Stimulated activated CD8-positive, alpha-beta memory T cell treated with anti-CD3 and anti-CD28 coated beads, Interleukin-12 subunit alpha, Interleukin-12 subunit beta, amount 100 ng/mL, for 4 hours (primary cell): ENCODE measurements around the gene FBXL20.

Source experiments
- DNase-seq: peaks from one replicate; pipeline ENCODE4 v3.0.0-alpha.2; 2020; ENCODE audit warnings: low read depth

FBXL20 gene

GRCh38 chr17:39225959-39226683 is 175.3 kb downstream of the FBXL20 start:
- DNase-seq = peak; percentile 53

DNA sequence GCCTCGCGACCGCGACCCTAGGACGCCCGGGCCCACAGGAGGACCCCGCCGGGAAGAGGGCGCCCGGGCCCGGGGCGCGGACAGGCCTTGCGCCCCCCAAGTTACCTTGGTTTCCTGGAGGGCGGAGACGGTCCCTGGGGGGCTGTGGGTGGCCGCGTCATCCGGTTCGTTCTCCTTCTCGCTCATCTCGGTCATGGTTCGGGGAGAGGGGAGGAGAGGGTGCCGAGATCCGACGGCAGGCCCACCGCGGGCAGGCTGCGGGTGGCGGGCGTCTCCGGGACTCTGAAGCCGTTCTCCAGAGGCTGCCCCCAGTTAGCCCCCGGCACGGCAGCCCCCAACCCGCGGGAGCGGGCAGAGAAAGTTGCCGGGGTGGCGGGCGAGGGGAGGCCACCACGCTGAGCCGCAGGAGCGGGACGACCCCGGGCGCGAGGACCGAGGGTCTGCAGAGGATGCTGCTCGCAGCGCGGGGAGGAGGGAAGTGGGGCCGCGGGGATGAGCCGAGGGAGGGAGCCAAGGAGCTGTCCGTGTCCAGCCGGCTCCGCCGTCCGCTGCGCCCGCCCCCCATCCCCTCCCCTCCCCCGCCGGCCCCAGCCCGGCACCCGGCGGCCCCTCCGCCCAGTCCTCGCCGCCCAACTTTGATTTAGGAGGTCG is 176.0 kb downstream of the FBXL20 start, which contains the start of gene STAC2:
Gene STAC2, minus strand, starts transcription at position 638 of the 651 bp plus-strand sequence. Its CDS starts 443 bp downstream, at position 195.
- no peak for DNase-seq

- DNase-seq = no peak
Observed at GRCh38 chr17:39224778-39225307, 176.6 kb downstream of the FBXL20 start.

DNA sequence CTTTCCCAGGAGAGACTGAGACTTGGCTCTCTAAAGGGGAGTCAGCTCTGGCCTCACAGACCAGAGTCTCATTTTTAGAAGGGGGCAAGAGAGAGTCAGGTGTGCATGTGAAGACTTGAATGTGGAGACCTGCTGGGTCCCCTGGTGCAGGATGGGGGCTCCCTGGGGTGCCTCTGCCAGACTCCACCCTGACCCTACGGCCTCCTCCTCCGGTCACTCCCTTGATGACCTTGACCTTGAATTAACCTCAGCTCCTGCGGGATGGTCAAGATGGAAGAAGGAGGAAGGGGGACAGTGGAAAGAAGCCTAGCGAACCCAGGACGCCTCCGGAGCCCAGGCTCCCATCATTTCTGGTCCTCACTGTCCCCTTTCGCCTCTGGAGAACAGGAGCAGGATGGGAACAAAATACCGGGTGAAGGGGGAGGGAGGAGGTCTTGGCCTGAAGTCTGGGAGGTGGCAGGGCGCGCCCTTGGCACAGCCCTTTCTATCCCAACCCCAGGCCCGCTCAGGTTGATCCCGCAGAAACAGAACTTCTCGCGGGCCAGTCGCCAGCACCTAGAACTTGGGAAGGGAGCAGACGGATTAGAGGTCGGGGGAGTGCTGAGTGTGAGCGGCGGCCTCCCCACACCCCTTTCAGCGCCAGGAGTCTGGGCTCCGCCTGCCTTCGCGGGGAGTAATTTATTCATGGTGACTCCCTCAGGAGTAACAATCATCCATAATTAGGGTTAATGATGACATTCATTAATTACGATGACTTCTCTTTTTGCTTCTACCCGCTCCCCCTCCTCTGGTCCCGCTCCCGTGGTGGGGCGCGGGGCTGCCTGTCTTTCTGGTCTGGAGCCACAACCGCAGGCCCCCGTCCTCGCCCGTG is 177.3 kb downstream of the FBXL20 start:
- DNase-seq = no peak

GRCh38 chr17:39222866-39223834 is 178.3 kb downstream of the FBXL20 start:
- DNase-seq = no peak

DNA sequence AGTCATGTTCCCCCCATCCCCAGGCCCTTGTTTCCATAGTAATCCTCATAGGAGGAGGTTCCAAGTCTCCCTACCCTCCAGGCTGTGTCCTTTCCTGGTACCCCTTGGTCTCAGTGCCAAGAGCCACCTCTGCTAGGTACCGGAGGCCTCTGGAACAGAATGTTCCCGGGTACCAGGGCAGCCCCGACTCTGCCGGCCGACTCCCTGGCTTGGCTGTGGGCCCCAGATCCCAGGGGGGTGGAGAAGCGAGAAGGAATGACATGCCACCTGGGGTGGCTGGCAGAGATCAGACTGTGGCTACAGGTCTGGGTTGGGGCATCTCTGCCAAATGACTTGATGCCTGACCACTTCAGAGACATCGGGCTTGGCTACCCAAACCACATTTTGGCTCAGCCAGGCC is 179.3 kb downstream of the FBXL20 start:
- no peak for DNase-seq

DNA sequence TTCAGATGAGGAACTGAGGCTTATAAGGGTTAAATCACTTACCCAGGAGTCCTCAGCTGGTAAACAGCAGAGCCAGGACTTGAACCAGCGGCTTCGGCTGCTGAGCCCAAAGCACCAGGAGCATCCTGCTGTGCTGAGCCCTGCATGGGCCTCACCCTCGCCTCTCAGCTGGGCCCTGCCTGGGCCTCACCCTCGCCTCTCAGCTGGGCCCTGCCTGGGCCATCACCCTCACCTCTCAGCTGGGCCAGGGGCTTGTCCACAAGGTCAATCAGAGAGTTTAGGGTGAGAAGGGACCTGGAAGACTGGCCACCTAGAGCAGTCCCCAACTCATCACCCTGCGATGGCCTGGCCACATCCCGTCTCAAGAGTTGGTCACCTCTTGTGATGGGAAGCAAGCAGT is 179.9 kb downstream of the FBXL20 start:
- DNase-seq = no peak

DNA sequence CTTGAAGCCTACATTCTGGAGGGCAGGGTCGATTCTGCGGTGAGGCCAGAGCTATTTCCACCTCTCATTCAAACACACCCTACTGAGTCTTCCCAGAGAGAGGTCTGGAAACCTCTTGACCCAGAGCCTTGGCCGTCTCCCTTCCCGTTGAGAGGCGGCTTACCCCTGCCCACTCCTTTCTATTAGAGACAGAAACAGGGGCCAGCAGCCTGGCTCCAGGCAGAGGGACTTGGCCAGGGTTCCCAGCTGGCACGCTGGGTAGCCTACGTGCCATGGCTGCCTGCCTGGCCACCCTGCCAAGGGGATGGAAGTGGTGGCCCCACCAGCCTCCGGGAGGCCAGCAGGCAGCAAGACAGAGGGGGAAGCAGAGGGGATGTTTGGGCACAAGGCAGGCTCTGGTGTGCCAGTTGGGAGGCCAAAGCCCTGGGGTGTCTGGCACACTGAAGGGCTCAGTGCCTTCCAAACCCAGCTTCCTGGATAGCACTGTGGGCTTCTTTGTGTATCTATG is 181.7 kb downstream of the FBXL20 start:
- no peak for DNase-seq

DNA sequence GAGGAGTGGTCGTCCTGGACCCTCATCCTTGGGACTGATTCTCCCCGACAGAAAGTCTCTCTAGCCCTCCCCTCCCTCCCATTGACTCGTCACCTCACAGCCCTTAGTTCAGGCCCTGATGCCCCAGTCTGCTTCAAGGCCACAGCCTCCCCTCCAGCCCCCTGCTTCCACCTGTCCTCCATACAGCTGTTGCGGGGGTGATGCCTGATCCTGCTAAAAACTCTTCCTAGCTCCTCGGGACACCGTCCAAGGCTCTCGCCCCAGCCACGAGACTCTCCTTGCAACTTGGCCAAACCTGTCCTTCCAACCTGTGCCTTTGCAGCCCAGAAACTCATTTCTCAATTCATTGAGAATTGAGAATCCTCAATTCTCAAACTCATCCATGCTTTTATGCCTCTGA is 182.5 kb downstream of the FBXL20 start:
- DNase-seq = no peak

- DNase-seq = no peak
Observed at GRCh38 chr17:39217734-39218369, 183.6 kb downstream of the FBXL20 start.

GRCh38 chr17:39213852-39214251 is 187.6 kb downstream of the FBXL20 start:
- no peak for DNase-seq

DNA sequence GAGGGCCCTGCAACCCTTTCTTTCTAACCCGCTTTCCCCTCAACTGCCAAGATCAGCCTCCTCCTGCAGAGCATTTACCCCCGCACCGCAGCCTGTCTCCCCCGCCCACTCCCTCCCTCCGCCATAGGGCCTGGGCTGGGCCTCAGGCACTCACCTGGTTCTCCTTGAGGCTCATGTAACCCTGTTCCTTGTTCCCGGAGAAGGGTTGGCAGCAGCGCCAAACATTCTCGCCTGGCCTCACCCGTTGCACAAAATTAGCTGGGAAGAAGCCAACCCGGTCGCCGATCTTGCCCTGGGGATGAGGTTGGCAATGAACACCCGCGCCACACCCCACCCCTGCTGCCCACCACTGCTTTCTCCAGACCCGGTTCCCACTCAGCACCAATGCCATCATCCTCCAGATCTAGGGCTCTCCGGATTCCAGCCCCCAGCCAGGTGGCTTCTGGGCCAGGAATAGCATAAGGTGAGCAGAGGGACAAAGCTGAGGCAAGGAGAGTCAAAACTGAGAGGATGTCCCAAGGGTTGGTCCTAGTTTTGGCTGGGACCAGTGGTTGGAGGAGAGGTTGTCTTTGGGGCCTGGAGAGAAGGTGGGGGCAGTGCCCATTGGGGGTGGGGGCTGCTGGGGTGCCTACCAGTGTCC is 188.5 kb downstream of the FBXL20 start:
- DNase-seq = no peak

GRCh38 chr17:39212195-39212810 is 189.1 kb downstream of the FBXL20 start:
- DNase-seq = no peak

GRCh38 chr17:39210093-39210434 is 191.4 kb downstream of the FBXL20 start:
- no peak for DNase-seq

- peak; percentile 78 for DNase-seq
Observed at GRCh38 chr17:39209317-39210092, 191.9 kb downstream of the FBXL20 start.

- DNase-seq = no peak
Observed at GRCh38 chr17:39208893-39209292, 192.5 kb downstream of the FBXL20 start.

- peak; percentile 13 for DNase-seq
Observed at GRCh38 chr17:39208136-39208535, 193.3 kb downstream of the FBXL20 start.

- no peak for DNase-seq
Observed at GRCh38 chr17:39205112-39205526, 196.3 kb downstream of the FBXL20 start.

DNA sequence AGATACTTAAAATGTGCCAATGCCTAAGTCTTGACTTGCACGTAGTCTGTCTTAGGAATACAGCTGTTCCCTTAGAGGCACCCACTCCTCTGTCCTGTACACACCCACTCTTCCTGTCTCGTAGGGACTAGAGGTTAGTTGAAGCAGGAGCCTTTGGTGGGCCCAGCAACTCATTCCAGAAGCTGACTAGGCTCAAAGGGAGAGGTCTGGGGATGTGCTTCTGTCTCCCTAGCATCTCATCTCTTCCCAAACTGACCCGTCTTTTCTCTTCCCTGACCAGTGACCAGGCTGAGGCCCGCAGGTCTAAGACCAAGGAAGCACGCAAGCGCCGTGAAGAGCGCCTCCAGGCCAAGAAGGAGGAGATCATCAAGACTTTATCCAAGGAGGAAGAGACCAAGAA is 197.2 kb downstream of the FBXL20 start:
- no peak for DNase-seq
